EH (cell line): ENCODE results near the gene METTL4.
A peak's percentile ranks its signal among the peaks of the same experiment; 100 is the strongest.

ENCODE experiments used
- DNase-seq: peaks from one replicate; pipeline ENCODE4 v3.0.0-alpha.2; 2015; ENCODE audit warnings: low read depth

Gene METTL4, protein sequence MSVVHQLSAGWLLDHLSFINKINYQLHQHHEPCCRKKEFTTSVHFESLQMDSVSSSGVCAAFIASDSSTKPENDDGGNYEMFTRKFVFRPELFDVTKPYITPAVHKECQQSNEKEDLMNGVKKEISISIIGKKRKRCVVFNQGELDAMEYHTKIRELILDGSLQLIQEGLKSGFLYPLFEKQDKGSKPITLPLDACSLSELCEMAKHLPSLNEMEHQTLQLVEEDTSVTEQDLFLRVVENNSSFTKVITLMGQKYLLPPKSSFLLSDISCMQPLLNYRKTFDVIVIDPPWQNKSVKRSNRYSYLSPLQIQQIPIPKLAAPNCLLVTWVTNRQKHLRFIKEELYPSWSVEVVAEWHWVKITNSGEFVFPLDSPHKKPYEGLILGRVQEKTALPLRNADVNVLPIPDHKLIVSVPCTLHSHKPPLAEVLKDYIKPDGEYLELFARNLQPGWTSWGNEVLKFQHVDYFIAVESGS

DNA sequence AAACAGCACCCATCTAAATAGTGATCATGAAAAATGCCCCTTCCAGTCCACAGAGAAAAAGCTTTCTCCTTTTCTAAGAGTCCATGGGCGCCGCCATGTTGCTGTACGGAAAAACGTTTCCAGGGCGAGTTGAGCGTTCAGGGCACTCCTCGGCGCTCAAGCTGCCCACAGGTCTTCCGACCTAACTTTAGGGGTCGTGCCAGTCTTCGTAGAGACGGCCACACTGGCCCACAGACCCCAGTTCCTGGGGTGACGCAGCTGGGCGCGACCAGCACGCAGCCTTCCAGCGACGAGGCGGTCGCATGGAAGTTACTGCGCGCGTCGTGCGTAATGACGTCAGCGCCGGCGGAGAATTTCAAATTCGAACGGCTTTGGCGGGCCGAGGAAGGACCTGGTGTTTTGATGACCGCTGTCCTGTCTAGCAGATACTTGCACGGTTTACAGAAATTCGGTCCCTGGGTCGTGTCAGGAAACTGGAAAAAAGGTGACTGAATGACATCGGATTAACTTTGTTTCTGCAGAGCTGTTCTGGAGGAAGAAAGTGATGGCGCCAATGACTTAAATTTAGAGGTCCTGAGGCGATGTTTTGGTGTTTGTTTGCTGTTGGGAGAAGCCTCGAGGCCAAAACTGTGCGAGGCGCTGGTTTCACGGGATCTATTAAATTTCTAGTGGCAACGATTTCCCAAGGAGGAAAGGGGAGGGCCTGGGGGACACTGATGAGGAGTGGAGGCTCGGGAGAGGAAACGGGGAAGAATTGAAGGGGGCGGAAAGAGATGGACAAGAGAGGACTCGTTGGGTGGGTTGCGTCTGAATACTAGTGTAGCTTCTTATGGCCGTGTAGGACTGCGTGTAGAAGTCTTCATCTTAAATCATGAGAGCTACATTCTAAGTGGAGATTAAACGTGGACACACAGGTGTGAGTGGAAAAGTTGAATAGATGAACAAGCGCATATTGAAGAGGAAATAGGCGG, at the start of gene METTL4, which contains the start of gene NDC80:
METTL4 (minus strand) TSS at position 306 of the 971 bp plus-strand sequence. CDS start 4,289 bp downstream, outside the sequence.
NDC80 (plus strand) TSS at position 358 of the 971 bp plus-strand sequence. CDS start 1,429 bp downstream, outside the sequence.
- peak; percentile 89 for DNase-seq

DNA sequence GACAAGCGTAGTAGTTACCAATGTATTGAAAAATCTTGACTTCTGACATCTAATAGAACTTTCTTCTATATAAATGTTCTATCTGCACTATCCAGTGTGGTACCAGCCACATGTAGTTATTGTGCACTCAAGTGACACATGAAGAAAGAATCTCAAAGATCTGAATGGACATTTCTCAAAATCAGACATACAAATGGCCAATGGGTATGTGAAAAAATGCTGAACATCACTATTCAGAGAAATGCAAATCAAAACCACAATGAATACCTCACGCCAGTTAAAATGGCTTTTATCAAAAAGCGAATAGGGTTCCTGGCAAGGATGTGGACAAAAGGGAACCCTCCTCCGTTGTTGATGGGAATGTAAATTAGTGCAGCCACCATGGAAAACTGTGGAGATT, 46.7 kb upstream of the METTL4 start:
- peak; percentile 64 for DNase-seq

DNA sequence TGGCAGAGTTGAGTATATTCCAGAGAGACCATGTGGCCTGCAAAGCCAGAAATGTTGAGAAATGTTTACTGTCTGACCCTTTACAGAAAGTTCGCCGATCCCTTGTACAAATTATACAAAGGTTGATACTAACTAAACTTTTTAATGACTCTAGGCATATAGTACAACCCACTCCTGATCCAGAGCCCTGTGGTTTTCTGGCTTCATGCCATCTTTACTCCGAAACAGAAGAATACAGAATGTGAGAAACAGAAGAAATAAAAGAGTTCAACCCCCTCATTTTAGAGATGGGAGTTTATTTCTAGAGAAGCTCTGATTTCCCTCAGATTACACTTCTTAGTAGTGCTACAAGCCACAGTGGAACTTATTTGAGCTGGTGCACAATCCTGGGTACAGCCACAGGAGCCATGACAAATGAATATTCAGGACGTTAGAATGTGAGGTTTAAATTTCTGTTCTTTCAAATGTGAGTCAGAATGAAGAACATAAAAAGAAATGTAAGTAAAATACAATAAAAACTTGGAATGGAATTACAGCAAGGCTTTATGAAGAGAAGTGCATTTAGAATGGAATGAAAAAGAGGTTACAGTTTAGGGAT, 46.2 kb upstream of the METTL4 start:
- DNase-seq, result peak; percentile 18

DNA sequence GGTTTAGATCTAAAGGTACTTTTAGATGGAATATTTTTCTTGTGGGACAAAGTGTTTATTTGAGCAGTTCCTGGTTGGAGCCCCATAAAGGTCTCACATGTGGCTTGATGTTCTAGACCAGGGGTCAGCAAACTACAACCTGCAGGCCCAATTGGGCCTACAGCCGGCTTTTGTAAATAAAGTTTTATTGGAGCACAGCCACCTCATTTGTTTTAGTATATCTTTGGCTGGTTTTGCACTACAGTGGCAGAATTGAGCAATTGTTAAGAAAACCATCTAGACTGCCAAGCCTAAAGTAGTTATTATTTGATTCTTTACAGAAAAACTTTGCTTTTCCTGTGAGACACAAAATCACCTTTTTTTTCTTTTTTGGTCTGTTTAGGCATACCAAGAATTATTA, 41.7 kb upstream of the METTL4 start:
- DNase-seq, result no peak

DNA sequence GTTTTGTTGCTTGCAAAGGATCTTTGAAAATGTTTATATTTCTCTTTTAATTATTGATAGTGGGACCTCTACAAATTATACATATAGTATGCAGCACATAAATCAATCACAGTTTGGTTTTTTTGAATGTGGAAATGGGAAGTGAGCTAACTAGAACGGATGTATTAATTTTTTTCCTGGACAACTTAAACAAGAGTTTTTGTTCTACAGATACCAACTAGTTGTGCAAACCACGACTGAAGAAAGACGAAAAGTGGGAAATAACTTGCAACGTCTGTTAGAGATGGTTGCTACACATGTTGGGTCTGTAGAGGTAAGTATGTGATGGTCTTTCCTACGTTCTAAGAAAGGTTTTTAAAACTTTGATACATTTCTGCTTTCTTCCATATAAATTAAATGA, 39.2 kb upstream of the METTL4 start:
- DNase-seq, result no peak

DNA sequence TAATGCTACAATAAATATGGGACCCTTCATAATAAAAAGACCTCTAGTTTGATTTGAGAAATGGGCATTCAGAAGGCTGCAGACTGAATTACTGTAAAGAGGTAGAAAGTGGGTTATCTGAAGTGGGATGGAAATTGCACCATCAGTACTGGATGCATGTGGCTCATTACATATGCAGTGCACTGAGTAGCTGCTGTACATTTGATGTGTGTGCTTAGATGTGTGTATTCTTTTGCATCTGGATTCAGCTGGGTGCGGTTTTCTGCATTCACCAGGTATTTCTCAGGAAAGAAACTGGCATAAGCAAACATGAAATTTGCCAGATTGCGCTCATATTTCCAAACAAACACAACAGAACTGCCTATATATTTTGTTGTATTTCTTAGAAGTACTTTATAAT, 38.3 kb upstream of the METTL4 start:
- no peak for DNase-seq

DNA sequence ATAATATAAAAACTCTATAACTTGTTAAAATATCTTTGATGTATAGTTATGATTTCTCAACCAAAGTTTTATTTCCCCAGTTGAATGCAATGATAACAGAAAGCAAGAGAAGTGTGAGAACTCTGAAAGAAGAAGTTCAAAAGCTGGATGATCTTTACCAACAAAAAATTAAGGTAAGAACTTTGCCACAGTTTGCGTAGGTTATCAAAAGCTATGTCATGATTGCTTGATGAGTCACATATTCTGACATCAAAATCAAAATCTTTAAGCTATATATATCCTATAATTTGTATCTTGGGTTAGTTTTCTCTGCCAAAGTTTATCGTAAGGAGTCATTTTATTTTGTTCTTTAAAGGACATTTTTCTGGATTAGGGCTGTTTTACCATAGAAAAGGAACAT, 35.0 kb upstream of the METTL4 start:
- no peak for DNase-seq

DNA sequence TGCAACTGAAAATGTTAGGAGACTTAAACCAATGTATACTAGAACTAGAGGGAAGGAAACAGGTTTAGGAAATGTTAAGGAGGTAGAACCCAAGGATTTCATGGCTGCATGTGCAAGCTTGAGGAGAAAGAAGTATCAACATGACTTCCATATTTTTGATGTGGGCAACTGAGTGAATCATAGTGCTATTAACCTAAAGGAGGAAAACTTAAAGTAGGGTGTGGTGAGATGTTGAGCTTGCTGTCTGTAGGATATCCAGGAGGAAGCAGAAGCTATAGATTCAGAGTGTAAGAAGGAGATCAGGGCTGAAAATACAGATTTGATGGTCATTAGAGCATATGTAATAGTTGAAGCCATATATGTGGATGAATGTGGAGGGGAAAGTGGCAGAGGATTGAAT, 31.5 kb upstream of the METTL4 start:
- DNase-seq, result no peak

DNA sequence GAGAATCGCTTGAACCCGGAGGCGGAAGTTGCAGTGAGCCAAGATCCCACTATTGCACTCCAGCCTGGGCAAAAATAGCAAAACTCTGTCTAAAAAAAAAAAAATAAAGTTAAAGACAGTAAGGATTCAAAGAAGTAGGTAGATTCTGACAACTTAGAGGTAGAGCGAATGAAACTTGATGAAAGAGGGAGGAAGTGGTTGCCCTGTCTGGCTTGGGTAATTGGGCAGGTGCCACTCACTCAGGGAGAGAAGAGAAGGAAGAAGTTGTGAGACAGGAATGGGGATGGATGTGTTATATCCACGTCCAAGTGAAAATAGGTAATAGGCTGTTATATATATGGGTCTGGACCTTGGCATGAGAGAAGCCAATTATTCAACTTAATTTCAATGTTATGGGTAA, 26.3 kb upstream of the METTL4 start:
- DNase-seq, result no peak

DNA sequence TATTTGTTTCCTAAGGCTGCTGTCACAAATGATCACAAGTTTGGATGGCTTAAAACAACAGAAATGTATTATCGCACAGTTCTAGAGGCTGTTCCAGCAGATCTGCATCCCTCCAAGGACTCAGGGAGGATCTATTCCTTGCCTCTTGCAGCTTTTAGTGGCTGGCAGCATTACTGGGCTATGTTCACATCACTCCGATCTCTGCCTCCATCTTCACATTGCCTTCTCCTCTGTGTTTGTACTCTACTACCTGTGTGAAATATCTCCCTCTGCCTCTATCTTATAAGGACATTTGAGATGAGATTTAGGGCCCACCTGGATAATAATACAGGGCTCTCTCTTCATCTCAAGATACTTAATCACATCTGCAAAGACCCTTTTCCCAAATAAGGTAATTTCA, 19.0 kb upstream of the METTL4 start:
- no peak for DNase-seq

DNA sequence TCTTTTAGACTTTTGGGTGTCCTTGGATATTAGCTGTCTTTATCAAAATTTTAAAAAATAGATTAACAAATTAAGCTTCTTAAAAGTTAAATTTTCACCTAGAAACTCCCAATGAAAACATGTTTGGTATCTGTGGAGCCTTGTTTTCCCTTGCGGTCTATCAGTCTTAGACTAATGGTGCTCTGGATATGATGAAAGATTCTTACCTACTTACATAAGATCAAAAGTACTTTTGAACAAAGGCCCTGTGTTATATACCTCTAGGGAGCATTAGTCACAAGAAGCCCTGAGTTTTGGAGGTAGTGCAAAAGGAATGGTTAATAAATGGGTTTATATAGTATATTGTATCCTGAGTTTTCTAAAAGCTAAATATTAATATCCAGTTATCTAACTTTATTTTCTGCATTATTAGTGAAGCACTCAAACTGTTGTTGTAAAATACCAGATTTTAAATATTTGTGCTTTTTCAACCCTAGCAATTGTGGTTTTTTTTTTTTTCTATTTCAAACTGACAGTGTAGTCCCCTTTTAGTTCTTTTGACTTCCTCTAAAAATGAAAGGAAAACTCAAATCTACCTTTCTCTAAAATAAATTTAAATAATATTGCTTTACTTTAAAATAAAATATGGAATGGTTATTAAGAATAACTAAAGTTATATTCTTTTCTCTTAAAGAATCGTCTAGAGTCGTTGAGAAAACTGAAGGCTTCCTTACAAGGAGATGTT, 18.2 kb upstream of the METTL4 start:
- no peak for DNase-seq

DNA sequence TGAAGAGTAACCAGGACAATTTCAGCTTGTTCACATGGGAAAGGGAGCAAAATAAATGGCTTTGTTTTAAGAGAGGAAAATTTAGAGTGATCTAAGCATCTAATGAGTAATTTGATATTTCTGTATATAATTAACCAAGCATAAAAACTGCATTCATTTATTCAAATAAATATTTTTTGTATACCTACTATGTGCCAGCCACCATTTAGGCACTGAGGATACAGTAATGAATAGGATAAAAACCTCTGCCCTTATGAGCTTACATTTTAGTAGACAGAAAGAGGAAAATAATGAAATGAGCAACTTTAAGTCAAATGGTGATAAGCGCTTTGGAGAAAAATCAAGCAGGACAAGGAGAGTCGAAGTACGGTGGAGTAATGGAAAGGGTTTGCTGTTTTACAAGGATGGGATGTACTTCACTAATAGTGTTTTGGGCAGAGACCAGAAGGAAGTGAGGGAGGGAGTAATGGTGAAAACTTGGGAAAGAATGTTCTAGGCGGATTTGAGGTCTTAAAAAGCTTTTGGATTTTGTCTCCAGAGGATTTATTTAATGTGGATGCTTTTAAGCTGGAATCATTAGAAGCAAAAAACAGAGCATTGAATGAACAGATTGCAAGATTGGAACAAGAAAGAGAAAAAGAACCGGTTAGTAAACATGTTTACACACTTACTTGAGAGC, 17.5 kb upstream of the METTL4 start:
- peak; percentile 43 for DNase-seq

DNA sequence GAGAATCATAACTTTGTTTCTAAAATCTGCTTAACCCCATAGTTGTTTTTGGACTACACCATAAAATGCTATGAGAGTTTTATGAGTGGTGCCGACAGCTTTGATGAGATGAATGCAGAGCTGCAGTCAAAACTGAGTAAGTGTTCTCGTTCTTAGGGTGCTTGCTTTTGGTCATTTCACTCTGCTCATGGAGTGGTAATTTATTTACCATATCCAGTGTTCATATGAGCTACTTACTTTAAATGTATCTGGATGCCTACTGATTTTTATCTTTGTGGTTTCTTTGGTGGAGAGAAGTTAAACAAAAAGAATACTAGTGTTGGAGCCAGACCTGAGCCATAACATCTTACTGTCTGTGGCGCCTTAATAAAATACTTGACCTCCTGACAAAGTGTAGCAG, 16.5 kb upstream of the METTL4 start:
- DNase-seq, result peak; percentile 29

DNA sequence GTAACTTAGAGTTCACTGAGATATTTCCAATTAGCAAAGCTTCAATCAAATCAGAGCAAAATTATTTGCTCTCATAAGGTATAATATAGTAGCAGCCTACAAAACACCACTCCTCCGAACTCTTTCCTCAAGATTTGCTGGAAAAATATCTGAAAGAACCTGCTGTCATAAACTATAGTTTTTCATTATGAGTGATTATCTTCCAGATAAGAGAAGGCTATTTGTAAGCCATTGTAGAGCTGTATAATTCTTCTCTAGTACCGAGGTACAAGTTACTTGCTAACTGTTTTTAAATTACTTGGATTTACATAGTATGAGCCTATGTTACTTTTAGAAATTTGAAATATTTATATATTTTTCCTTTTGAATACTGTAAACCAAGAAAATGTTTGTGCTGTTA, 2.1 kb upstream of the METTL4 start:
- peak; percentile 5 for DNase-seq

DNA sequence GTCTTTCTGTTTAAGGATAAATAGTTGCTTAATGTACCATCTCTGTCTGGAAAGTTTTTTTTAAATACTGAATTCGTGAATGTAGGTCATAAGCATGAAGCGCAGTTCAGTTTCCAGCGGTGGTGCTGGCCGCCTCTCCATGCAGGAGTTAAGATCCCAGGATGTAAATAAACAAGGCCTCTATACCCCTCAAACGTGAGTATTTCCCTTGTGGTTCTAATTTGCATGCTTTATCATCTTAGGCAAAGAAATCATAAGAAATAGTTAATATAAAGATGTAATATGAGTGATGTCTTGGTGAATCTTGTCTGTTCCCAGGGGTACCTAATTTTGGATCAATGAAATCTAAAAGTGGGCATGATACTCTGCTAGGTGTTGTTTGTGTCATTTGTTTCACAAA, 1.6 kb upstream of the METTL4 start:
- peak; percentile 22 for DNase-seq

DNA sequence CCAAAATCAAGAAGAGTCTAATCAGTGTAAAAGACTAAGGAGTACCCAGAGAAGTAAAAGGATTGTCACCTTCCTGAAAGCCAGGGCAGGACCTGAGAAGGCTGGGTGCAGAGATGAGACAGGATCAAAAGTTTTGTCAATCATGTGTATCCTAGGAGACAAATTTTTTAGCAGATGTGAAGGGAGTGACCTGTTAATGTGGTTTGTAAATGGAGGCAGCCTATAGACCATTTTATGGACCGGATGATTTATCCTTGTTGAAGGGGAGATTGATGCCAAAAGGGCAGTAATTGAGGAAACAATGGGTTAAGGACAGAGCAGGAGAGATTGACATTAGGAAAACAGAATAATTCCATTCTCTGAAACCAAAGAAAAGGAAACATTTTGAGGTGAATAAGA, 865 bp upstream of the METTL4 start:
- DNase-seq, result no peak

DNA sequence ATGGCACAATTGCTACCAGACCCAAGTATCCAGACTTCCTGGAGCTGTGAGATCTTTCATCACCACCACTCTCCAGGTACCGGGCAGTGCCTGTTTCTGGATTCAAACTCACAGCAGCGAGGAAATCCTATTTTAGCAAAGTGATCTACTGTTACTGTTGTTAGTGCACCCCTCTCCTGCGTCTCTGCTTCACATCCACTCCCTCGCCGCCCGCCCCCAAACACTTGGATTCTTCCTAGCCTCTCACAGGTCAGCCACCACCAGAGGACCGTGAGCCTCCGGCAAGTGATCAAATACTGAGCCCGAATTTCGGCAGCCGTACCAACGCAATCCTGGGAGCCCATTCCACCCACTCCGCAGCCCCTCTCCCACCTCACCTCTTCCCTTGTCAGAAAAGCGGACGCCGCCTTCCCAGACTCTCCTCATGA, 519 bp downstream of the METTL4 start:
- DNase-seq, result peak; percentile 78

DNA sequence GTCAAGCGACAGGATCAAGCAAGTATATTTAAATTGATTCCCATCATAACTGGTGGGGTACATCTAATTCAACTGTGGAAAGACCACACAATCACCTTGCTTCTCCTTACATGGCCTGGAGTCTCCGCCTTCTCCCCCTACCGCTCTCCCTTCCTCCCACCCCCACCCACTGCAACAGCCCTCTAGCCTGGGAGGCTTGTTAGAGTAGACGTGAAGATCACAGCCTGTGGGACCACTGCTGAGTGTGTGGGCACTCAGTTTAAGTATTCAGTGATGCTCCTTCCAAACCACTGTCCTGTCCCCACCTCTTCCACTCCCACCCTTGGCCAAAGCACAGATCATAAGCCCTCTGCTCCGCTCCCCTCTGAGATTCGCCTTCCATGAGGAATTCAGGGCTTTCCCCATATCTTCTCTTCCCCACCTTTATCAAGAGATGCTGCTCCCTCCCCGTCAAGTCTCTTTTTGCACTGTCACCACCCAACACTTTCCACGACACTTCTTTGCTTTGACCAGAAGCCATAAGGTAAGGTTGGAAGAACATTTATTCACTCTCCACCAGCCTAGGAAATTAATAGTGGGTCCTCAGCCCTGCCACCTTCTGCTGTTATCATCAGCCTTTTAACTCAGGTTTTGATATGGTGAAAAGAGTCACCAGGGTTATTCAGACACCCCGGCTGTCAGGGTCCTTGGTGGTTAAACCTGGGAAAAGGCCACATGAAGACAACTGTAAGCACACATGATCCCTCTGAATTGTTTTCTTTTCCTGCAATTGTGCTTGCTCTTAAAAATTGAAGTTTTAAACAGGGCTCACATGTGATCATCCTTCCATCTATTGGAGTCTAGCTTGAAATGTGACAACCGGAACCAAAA, 1.7 kb downstream of the METTL4 start:
- no peak for DNase-seq

DNA sequence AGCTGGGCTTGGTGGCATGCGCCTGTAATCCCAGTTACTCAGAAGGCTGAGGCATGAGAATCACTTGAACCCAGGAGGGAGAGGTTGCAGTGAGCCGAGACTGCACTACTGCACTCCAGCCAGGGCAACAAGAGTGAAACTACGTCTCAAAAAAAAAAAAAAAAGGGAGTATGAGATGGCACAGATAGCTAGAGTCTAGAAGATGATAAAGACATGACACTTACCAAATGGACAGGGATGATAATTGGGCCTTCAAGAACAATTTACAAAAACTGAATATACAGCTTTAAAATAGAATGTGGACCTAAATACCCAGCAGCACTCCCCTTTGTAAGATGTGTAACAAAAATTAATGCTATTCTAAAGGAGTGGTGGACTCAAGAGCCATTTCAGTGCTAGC, 2.7 kb downstream of the METTL4 start:
- DNase-seq, result no peak

DNA sequence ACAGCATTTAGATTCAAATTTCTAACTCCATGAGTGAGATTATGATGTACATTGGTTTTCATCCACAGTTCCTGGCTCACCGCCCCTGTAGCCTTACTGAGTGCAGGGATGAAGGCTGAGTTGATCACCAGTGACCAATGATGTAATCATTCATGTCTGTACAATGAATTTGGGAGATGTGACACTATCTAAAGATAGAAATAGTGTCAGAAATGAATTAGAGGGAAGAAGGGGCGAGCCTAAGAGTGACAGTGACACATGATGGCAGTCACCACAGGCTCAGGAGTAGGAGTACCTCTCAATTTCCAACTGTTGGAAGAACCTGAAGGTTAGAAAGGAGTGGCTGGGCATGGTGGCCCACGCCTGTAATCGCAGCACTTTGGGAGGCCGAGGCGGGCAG, 3.2 kb downstream of the METTL4 start:
- no peak for DNase-seq
